ACC112 (cell line): ENCODE data around the gene FLT4.

Experiments used
- H2AFZ ChIP-seq: fragments of 200-600 bp; sonication (generic); one replicate; pipeline ENCODE4 v1.6.0; 2017; ENCODE audit warnings: antibody characterized with exemption, low read length; ENCODE audit not compliant: unreplicated experiment
- H3K27ac ChIP-seq: fragments of 200-600 bp; sonication (generic); 2 replicates; pipeline ENCODE4 v1.5.1; 2014; ENCODE audit warnings: low read depth, mild to moderate bottlenecking, antibody characterized with exemption, low read length, moderate library complexity
- H3K27me3 ChIP-seq: fragments of 200-600 bp; sonication (generic); 2 replicates; pipeline ENCODE4 v1.6.1; 2014; ENCODE audit warnings: mild to moderate bottlenecking, antibody characterized with exemption, low read length, moderate library complexity, mixed read lengths; ENCODE audit not compliant: insufficient read depth
- H3K36me3 ChIP-seq: fragments of 200-600 bp; sonication (generic); 2 replicates; pipeline ENCODE4 v1.6.1; 2016; ENCODE audit warnings: mild to moderate bottlenecking, antibody characterized with exemption, low read length, moderate library complexity, mixed read lengths; ENCODE audit not compliant: insufficient read depth
- H3K4me1 ChIP-seq: fragments of 200-600 bp; sonication (generic); one replicate; pipeline ENCODE4 v1.6.1; 2016; ENCODE audit warnings: low read length, mixed read lengths; ENCODE audit not compliant: insufficient read depth, unreplicated experiment, control insufficient read depth
- H3K4me3 ChIP-seq: fragments of 200-600 bp; sonication (generic); 2 replicates; pipeline ENCODE4 v1.5.1; 2014; ENCODE audit warnings: mild to moderate bottlenecking, low read depth, low read length
- H3K79me2 ChIP-seq: fragments of 200-600 bp; sonication (generic); one replicate; pipeline ENCODE4 v1.6.0; 2016; ENCODE audit warnings: low read length; ENCODE audit not compliant: control insufficient read depth, unreplicated experiment, insufficient read depth

The FLT4 gene

GRCh38 chr5:180612683-180613082 lies 36.7 kb downstream of the FLT4 start:
- Histone ChIP-seq H2AFZ (no peak overlapping the region), H3K4me3 (no peak overlapping the region), H3K4me1 (no peaks in the 10 kb centered on the region), H3K79me2 (no peaks in the 10 kb centered on the region), H3K27me3 (peaks cover 7% of the 10 kb centered on the region; the same call in 1 of the 2 replicates), H3K36me3 (no peaks in the 10 kb centered on the region), H3K27ac (no peak overlapping the region)

GRCh38 chr5:180611140-180611850 lies 38.1 kb downstream of the FLT4 start:
- H3K36me3 ChIP-seq: no peaks in the 10 kb centered on the region
- no peak overlapping the region for H3K4me3 ChIP-seq
- no peaks in the 10 kb centered on the region for H3K4me1 ChIP-seq
- H3K27me3 ChIP-seq: 0 out of 2 replicates have a peak, but pooled peaks cover 1% of the 10 kb centered on the region
- H2AFZ ChIP-seq: no peak overlapping the region
- no peaks in the 10 kb centered on the region for H3K79me2 ChIP-seq
- H3K27ac ChIP-seq: no peak overlapping the region

- H3K36me3 ChIP-seq: no peaks in the 10 kb centered on the region
- H3K27me3 ChIP-seq: no peaks in the 10 kb centered on the region
- no peak overlapping the region for H3K27ac ChIP-seq
- no peak overlapping the region for H3K4me3 ChIP-seq
- H3K4me1 ChIP-seq: no peaks in the 10 kb centered on the region
- H2AFZ ChIP-seq: no peak overlapping the region
- no peaks in the 10 kb centered on the region for H3K79me2 ChIP-seq
These were observed 39.4 kb downstream of the FLT4 start for GRCh38 chr5:180609817-180610550.

GRCh38 chr5:180609386-180609785 lies 40.0 kb downstream of the FLT4 start:
- Histone ChIP-seq H3K4me3 (no peak overlapping the region), H3K79me2 (no peaks in the 10 kb centered on the region), H3K27ac (no peak overlapping the region), H3K27me3 (no peaks in the 10 kb centered on the region), H3K4me1 (no peaks in the 10 kb centered on the region), H2AFZ (no peak overlapping the region), H3K36me3 (no peaks in the 10 kb centered on the region)

GRCh38 chr5:180608572-180609310 lies 40.7 kb downstream of the FLT4 start:
- Histone ChIP-seq H3K4me1 (no peaks in the 10 kb centered on the region), H2AFZ (no peak overlapping the region), H3K27ac (no peak overlapping the region), H3K27me3 (no peaks in the 10 kb centered on the region), H3K36me3 (no peaks in the 10 kb centered on the region), H3K4me3 (no peak overlapping the region), H3K79me2 (no peaks in the 10 kb centered on the region)

- Histone ChIP-seq H3K4me1 (no peaks in the 10 kb centered on the region), H3K4me3 (no peak overlapping the region), H3K36me3 (no peaks in the 10 kb centered on the region), H3K79me2 (no peaks in the 10 kb centered on the region), H3K27me3 (no peaks in the 10 kb centered on the region), H3K27ac (no peak overlapping the region), H2AFZ (no peak overlapping the region)
These were observed 41.4 kb downstream of the FLT4 start for GRCh38 chr5:180607861-180608571.

GRCh38 chr5:180606215-180606785 lies 43.1 kb downstream of the FLT4 start:
- Histone ChIP-seq H3K4me1 (no peaks in the 10 kb centered on the region), H3K27me3 (no peaks in the 10 kb centered on the region), H3K79me2 (no peaks in the 10 kb centered on the region), H3K4me3 (no peak overlapping the region), H3K27ac (no peak overlapping the region), H3K36me3 (no peaks in the 10 kb centered on the region), H2AFZ (no peak overlapping the region)

- Histone ChIP-seq H2AFZ (no peak overlapping the region), H3K36me3 (no peaks in the 10 kb centered on the region), H3K79me2 (no peaks in the 10 kb centered on the region), H3K4me3 (no peak overlapping the region), H3K27me3 (no peaks in the 10 kb centered on the region), H3K27ac (no peak overlapping the region), H3K4me1 (no peaks in the 10 kb centered on the region)
These were observed 43.7 kb downstream of the FLT4 start for GRCh38 chr5:180605554-180606214.

- Histone ChIP-seq H3K36me3 (no peaks in the 10 kb centered on the region), H3K4me3 (no peak overlapping the region), H3K4me1 (no peaks in the 10 kb centered on the region), H3K27ac (no peak overlapping the region), H3K27me3 (no peaks in the 10 kb centered on the region), H2AFZ (no peak overlapping the region), H3K79me2 (no peaks in the 10 kb centered on the region)
These were observed 45.1 kb downstream of the FLT4 start for GRCh38 chr5:180604271-180604670.
